ENCODE measurements around the gene TYK2. TPM values are rescaled to one million over a fixed set of nuclear protein-coding genes. Genes with fewer than 3 reads are reported as not detected.
"Not testable (repeated sequence)": the region's sequence is repeated elsewhere in the genome, so short reads cannot be mapped to it uniquely, and the experiment has no call there.

The TYK2 gene
- total RNA-seq, 1 experiment from 2014 or later, result 48.3 TPM

DNA sequence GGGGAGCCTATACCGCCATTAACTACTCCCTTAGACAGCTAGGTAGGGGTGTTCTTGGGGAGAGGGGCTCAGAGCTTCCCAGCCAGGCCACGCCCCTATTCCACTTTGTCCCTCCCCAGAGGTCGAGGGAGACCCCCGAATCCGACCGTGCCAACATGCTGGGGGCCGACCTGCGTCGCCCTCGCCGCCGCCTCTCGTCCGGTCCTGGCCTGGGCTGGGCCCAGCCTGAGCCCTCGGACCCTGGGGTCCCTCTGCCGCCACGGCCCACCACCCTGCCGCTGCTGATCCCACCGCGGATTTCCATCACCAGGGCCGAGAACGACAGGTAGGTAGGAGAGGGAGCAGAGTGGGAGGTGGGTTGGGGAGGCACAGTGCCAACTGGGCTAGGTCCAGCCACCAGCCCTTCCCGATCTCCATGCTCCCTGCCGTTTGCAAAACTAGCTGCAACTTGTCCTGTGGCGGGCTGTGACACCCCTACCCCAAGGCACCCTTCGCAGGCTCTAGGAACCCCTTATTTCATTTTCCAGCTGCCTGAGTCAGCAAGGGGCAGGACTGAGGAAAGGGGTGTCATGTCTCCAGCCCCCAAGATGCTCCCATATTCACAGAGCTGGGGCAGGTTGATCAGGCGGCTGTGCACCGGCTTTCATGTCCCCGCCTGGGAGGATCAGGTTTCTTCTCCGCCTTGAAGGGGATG lies 37.3 kb upstream of the TYK2 start:
- Histone ChIP-seq H3K36me3 (replicated peaks; ENCODE audit: control insufficient read depth, insufficient read depth, low read length) (no peaks in the 10 kb centered on the region), H3K4me3 (ENCODE audit: insufficient read depth, low read depth, low read length) (peak overlapping the region; percentile 2; the same call in 1 of the 2 replicates), H3K27me3 (ENCODE audit: control insufficient read depth, insufficient read depth, low read length) (peaks cover 65% of the 10 kb centered on the region)
- peak; percentile 85 for DNase-seq

DNA sequence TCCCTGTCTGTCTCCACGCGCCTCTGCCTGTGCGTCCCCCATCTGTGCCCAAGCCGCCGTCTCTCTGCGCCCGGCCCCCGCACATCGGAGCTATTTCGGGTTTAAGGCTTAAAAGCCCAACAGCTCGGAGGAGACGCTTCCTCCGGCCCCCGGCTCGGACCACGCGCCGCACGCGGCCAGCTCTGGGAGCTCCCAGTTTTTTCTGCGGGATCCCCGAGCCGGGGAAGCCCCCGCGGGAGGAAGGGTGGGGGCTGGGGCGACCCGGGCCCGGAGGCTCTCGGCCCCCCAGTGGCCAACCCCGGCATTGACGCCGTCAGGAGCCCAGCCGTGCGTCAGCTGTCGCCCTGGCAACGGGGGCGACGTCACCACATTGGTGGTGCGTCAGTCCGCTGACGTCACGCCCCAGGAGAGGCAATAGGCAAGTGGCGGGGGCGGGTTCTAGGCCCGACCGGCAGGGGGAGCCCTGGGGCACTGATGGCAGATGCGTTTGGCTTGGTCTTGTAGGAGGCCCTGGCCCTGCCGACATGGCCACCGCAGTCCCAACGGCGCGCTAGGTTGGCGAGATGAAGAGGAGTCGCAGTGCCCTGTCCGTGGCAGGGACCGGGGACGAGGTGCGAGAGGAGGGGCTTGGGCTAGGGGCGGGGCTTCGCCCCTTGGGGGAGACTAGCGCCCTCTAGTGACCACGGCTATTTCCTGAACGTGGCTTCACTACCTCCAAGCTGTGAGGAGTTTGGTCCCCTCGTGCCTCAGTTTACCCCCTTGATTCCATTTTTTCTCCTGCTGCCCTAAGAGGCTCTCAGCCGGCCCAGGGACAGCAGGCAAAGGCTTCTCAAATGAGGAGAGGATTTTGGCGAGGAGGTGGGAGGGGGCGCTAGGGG lies 36.2 kb upstream of the TYK2 start:
- Histone ChIP-seq H3K27me3 (ENCODE audit: control insufficient read depth, insufficient read depth, low read length) (peaks cover 54% of the 10 kb centered on the region), H3K36me3 (replicated peaks; ENCODE audit: control insufficient read depth, insufficient read depth, low read length) (no peaks in the 10 kb centered on the region), H3K4me3 (ENCODE audit: insufficient read depth, low read depth, low read length) (peak overlapping the region; percentile 51)
- DNase-seq, result peak; percentile 99

DNA sequence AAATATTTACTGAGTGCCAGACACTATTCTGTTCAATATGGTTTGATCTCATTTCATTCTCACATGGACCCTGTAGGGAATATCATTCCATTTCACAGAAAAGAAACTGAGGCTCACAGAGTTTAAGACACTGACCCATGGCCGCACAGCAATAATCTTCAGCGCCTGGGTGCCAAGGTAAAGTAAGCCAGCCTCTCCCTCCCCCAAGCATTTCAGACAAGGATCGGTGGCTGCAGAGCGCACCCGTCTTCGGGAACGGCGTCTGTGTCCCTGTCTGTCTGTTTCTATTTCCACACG lies 35.7 kb upstream of the TYK2 start:
- DNase-seq, result no peak
- peaks cover 48% of the 10 kb centered on the region for H3K27me3 ChIP-seq (ENCODE audit: control insufficient read depth, insufficient read depth, low read length)
- H3K36me3 ChIP-seq (replicated peaks; ENCODE audit: control insufficient read depth, insufficient read depth, low read length), result no peaks in the 10 kb centered on the region
- H3K4me3 ChIP-seq (ENCODE audit: insufficient read depth, low read depth, low read length), result peak overlapping the region; percentile 51

DNA sequence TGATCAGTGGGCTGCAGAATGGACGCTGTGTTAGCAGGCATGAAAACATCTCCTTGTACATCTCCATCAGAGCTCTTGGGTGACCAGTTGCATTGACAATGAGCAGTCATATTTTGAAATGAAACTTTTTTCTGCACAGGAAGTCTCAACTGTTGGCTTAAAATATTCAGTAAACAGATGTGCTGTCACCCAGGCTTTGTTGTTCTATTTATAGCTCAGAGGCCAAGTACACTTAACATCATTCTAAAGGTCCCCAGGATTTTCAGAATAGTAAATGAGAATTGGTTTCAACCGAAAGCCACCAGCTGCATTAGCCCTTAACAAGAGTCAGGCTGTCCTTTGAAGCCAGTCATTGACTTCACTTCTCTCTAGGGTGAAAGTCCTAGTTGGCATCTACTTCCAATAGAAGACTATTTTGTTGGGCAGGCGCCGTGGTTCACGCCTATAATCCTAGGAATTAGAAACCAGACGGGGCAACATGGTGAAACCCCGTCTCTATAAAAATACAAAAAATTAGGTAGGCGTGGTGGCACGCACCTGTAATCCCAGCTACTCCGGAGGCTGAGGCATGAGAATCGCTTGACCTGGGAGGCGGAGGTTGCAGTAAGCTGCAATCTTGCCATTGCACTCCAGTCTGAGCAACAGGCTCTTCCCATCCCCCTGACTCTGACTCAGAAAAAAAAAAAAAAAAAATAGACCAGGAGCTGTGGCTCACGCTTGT lies 32.0 kb upstream of the TYK2 start:
- no peak for DNase-seq
- Histone ChIP-seq H3K36me3 (replicated peaks; ENCODE audit: control insufficient read depth, insufficient read depth, low read length) (no peaks in the 10 kb centered on the region), H3K27me3 (ENCODE audit: control insufficient read depth, insufficient read depth, low read length) (peaks cover 17% of the 10 kb centered on the region), H3K4me3 (ENCODE audit: insufficient read depth, low read depth, low read length) (no peak overlapping the region)

DNA sequence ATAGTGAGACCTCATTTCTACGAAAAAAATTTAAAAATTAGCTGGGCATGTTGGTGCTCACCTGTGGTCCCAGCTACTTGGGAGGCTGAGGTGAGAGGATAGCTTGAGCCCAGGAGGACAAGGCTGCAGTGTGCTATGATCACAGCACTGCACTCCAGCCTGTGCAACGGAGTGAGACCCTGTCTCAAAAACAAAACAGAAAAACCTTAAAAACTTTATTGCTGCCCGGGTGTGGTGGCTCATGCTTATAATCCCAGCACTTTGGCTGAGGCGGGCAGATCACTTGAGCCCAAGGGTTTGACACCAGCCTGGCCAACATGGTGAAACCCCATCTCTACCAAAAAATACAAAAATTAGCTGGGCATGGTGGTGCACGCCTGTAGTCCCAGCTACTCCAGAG lies 30.9 kb upstream of the TYK2 start:
- H3K4me3 ChIP-seq (ENCODE audit: insufficient read depth, low read depth, low read length); H3K36me3 ChIP-seq (replicated peaks; ENCODE audit: control insufficient read depth, insufficient read depth, low read length); DNase-seq: not testable (repeated sequence)
- H3K27me3 ChIP-seq (ENCODE audit: control insufficient read depth, insufficient read depth, low read length), result peaks cover 11% of the 10 kb centered on the region

DNA sequence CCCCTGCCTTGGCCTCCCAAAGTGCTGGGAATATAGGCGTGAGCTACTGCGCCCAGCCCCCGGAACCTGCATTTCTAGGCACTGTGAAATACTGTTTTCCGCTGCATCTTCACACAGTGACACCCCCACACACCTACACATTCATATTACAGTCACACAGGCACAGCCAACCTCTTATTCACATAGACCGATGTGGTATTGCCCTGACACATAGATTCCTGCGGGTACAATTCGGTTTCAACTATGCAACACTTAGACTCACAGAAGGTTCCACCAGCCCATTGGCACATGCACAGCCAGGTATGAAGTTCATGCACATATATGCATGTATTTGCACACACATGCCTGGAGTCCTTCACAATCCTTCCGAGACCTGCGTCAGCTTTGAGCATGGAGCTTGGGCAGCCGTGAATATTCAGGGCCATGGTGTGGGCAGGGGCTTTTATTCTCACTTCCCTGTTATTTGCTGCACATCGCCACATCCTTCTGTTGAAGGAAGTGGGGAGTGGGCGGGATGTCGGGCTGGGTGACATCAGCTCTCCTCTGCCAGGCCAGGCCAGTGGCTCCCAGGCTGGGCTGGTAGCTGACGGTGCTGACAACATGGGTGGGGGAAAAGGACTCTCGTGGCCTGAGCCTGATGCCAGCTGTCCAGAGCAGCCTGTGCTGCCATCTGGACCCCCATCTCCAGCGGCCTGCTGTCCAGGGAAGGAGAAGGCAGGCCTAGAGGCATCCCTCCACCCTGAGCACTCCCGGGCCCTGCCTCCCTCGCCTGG lies 28.3 kb upstream of the TYK2 start:
- H3K27me3 ChIP-seq (ENCODE audit: control insufficient read depth, insufficient read depth, low read length), result peaks cover 21% of the 10 kb centered on the region
- peak; percentile 54 for DNase-seq
- no peak overlapping the region for H3K4me3 ChIP-seq (ENCODE audit: insufficient read depth, low read depth, low read length)
- no peaks in the 10 kb centered on the region for H3K36me3 ChIP-seq (replicated peaks; ENCODE audit: control insufficient read depth, insufficient read depth, low read length)

DNA sequence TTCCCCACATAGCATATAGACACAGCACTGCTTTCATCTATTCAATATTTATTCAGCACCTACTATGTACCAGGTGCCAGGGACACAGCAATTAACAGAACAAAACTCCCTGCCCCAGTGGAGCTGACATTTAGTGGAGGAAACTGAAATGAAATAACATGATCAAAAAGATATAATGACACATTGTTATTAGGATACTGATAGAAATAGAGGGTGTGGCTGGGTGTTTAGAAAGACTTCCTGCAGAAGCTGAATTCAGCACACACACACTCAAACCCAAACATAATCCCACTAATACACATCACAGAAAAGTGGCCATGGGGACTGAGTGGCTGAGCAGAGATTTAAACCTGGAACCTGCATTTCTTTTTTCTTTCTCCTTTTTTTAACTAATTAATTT lies 26.7 kb upstream of the TYK2 start:
- H3K36me3 ChIP-seq (replicated peaks; ENCODE audit: control insufficient read depth, insufficient read depth, low read length), result no peaks in the 10 kb centered on the region
- H3K4me3 ChIP-seq (ENCODE audit: insufficient read depth, low read depth, low read length), result no peak overlapping the region
- no peak for DNase-seq
- H3K27me3 ChIP-seq (ENCODE audit: control insufficient read depth, insufficient read depth, low read length), result peaks cover 21% of the 10 kb centered on the region

DNA sequence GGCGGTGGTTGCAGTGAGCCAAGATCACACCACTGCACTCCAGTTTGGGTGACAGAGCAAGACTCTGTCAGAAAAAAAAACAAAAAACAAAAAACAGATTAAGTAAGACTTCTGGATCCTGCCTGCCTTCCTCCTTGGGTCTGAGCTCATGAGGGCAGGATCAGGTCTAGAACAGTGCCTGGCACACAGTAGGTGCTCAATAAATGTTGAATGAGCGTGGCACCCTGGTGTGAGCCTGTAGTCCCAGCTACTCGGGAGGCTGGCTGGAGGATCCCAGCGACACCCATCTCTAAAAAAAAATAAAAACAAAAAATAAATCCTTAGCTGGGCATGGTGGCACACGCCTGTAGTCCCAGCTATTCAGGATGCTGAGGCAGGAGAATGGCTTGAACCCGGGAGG lies 25.8 kb upstream of the TYK2 start:
- DNase-seq, result no peak
- H3K36me3 ChIP-seq (replicated peaks; ENCODE audit: control insufficient read depth, insufficient read depth, low read length), result no peaks in the 10 kb centered on the region
- H3K4me3 ChIP-seq (ENCODE audit: insufficient read depth, low read depth, low read length), result no peak overlapping the region
- H3K27me3 ChIP-seq (ENCODE audit: control insufficient read depth, insufficient read depth, low read length), result peaks cover 21% of the 10 kb centered on the region

DNA sequence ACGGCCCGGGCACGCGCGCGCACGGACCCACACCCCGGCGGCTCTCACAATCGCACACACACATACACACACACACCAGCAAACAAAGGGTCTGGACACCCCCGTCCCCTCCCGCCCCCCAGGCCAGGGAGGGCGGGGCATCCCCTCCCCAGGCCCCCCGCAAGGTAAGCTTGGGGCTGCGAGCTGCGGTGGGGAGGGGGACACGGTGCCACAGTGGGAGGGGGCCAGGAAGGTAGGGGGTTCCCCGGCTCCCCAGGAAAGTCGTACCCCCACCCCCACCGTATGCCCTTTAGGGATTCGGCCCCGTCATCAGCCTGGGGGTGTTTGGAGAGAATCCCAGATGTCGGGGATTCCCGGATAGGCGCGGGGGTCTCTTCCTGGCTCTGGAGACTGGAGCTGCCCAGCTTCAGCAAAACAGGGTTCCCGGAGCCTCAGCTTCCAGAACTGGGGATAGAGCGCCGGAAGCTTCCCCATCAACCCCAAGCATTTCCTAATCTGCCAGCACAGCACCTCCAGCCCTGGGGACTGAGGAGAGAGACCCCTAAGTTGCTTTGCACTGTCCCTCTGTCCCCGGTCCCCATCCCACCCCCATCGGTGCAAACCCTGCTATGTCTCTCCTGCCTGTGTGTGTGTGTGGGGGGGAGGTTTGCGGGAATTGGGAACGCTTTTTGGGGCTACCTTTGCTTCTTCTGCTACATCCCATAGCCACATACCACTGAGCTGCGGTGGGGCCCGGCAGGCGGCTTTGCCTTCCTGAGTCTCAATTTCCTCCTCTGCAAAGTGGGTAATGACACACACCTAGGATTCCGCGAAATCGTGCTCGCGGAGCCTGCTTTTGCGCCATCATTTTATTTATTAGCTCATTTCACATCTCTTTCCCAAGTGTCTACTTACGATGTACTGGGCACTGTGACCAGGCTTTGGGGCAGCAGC lies 24.8 kb upstream of the TYK2 start:
- peak; percentile 74 for DNase-seq
- no peaks in the 10 kb centered on the region; the same call in 1 of the 2 replicates for H3K36me3 ChIP-seq (replicated peaks; ENCODE audit: control insufficient read depth, insufficient read depth, low read length)
- peak overlapping the region; percentile 99 for H3K4me3 ChIP-seq (ENCODE audit: insufficient read depth, low read depth, low read length)
- H3K27me3 ChIP-seq (ENCODE audit: control insufficient read depth, insufficient read depth, low read length), result peaks cover 21% of the 10 kb centered on the region

DNA sequence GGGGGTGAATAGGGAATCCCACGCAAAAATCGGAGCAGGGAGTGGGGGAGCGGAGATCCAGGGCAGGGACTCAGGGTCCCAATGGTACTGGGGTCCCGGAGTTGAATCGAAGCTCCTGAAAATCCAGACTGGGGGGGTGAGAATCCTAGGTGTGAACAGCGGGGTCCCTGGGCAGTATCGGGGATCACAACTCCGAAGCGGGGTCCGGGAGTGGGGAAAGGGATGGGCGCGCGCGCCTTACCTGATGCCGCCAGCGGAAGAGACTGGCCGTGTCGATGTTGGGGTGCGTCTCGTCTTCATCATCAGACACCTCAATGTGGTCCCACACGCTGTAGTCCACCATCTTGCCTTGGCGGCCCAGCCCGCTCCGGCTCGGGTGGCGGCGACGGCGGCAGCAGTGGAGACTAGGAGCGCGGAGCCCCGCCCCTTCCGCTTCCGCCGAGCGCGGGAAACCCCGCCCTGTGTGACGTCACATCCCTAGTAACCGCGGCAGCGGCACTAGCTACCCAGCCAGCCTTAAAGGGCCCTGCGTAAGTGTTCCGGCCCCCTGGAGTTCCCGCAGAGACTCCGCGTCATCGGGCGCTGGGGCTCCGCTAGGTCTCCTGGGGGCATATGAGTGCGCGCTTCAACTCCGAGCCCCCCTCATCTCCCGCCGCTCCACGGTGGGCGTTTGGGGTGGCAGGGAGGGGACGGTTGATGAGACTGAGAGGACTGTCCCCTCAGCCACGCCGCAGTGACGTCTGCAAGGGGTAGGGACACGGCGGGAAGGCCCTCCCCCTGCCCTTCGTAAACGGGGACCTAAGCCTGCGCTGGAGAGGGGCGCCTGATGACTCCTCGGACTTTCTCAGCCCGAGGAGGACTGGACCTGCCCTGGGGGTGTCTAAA lies 23.0 kb upstream of the TYK2 start, which contains the start of gene CDC37:
Gene CDC37 (minus strand): TSS at position 406 of the 885 bp plus-strand sequence. CDS start 63 bp downstream, at position 343.
- Histone ChIP-seq H3K4me3 (ENCODE audit: insufficient read depth, low read depth, low read length) (peak within 1 kb of the TSS; percentile 99), H3K27me3 (ENCODE audit: control insufficient read depth, insufficient read depth, low read length) (peaks cover 21% of the 10 kb centered on the region), H3K36me3 (replicated peaks; ENCODE audit: control insufficient read depth, insufficient read depth, low read length) (no peaks in the 10 kb centered on the region; the same call in 1 of the 2 replicates)
- peak; percentile 99 for DNase-seq

DNA sequence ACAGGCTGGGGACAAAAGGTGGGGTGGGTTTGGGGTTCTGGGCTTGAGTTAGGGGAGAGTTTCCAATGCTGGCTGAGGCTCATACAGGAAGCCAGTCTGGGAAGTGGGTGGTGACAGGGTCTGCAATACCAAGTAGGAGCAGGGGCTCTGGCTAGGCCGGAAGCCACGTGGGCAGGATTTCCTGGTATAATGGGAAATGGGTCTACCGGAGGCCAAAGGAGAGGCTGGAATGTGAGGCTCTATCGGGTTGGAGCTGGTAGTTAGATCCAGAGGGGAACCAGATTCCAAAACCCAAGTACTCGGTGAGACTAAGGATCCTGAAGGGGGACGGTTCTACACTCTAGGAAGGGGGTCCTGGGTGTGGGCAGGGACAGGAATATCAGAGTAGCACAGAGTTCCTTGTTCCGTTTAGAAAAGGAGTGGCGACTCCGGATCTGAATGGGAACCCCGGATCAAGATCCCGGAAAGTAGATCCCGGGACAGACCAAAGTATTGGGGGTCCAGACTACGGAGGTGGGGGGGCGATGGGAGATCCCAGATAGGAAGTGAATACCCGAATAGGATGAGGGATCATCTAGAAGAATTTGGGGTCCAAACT lies 22.2 kb upstream of the TYK2 start:
- Histone ChIP-seq H3K27me3 (ENCODE audit: control insufficient read depth, insufficient read depth, low read length) (peaks cover 21% of the 10 kb centered on the region), H3K36me3 (replicated peaks; ENCODE audit: control insufficient read depth, insufficient read depth, low read length) (no peaks in the 10 kb centered on the region; the same call in 1 of the 2 replicates), H3K4me3 (ENCODE audit: insufficient read depth, low read depth, low read length) (peak overlapping the region; percentile 99)
- DNase-seq, result peak; percentile 60

DNA sequence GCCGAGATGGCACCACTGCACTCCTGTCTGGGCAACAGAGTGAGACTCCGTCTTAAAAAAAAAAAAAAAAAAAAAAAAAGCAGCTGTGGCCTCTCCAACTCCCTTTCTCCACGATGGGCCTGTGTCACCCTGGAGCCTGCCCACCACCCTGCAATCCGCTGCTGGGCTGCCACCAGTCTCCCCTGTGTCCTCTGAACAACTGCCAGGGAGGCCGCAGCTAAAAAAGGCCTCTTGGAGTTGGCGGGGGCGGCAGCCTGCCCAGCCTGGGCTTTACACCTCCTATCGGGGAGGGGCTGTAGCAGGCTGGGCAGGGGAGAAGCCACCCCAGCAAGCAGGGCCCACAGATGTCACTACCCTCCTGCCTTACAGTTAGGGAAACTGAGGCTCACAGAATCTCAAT lies 19.5 kb upstream of the TYK2 start:
- Histone ChIP-seq H3K27me3 (ENCODE audit: control insufficient read depth, insufficient read depth, low read length) (peaks cover 7% of the 10 kb centered on the region), H3K4me3 (ENCODE audit: insufficient read depth, low read depth, low read length) (no peak overlapping the region), H3K36me3 (replicated peaks; ENCODE audit: control insufficient read depth, insufficient read depth, low read length) (peaks cover 5% of the 10 kb centered on the region)
- DNase-seq, result no peak

Measured in H7 (cell line).